ENCODE results near the gene TDRD3.
"Not testable (repeated sequence)": the region's sequence is repeated elsewhere in the genome, so short reads cannot be mapped to it uniquely, and the experiment has no call there.

Gene TDRD3

DNA sequence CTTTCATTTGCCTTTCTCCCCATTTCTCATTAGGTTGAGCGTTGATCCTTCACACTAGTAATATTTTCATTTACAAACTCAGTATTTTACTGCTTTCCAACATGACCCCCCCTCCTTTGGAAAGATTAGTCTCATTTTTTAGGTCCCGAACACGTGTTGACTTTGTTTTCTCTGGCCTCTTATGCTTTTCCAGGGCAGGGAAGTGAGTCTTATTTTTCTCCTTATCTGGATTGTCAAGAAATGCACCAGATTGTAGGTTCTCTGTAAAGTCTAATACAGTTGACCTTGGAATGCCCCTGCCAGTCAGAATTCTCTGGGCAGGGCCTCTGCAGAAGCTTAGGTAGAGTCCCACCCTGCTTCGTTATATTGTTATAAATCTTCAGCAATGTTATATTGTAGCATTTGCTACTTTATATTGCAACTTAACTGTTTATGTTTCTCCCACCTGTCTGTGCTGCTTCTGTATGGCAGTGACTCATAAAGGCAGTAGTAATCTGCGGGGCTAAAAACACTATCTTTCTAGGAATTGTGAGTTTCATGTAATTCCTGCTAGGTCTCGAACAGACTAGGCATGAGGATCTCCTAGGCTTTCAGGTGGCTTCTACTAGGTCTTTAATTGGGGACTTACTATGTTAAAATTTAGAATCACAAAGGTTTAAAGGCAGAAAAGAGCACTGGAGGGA is 2.0 kb downstream of the TDRD3 start:
- peak; percentile 13 for DNase-seq

DNA sequence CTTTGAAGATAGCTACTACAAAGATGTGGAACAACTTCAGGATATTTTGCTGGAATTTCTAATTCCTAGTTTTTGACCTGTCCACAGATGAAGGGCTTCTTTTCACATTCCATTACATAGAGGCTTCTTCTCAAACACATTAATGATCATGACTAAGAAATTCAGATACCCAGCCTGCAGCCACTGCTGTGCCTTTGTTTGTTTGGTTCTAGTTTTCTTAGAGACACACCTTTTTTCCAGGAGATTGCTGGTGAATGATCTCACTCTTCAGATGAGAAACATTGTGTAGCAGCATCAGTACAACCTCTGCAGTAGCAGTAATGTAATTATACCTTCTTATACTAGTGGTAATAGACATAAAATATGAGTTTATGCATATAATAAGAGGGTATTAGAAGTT is 5.0 kb downstream of the TDRD3 start:
- DNase-seq, result no peak

DNA sequence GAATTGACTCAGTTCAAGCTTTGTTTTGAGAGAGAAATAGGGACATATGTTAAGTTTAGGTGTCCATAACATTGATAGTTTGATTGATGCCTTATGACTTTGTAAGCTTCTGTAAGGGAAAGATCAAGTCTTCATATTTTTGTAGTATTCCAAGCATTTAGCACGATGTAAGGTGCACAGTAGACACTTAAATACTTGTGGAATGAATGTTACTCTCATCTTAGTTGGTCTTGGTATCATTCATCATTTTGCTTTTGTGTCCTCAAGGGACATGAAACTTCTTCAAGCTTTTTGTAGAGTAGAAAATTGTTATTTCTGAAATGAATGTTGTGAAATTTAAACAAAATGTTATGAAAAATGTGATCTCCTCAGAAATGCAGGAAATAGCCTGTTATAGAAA is 10.1 kb downstream of the TDRD3 start:
- no peak for DNase-seq

DNA sequence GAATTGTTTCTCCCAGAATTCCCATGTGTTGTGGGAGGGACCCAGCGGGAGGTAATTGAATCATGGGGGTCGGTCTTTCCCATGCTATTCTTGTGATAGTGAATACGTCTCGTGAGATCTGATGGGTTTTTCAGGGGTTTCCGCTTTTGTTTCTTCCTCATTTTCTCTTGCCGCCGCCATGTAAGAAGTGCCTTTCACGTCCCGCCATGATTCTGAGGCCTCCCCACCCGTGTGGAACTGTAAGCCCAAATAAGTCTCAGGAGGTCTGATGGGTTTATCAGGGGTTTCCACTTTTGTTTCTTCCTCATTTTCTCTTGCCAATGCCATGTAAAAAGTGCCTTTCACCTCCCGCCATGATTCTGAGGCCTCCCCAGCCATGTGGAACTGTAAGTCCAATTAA is 10.8 kb downstream of the TDRD3 start:
- not testable (repeated sequence) for DNase-seq

DNA sequence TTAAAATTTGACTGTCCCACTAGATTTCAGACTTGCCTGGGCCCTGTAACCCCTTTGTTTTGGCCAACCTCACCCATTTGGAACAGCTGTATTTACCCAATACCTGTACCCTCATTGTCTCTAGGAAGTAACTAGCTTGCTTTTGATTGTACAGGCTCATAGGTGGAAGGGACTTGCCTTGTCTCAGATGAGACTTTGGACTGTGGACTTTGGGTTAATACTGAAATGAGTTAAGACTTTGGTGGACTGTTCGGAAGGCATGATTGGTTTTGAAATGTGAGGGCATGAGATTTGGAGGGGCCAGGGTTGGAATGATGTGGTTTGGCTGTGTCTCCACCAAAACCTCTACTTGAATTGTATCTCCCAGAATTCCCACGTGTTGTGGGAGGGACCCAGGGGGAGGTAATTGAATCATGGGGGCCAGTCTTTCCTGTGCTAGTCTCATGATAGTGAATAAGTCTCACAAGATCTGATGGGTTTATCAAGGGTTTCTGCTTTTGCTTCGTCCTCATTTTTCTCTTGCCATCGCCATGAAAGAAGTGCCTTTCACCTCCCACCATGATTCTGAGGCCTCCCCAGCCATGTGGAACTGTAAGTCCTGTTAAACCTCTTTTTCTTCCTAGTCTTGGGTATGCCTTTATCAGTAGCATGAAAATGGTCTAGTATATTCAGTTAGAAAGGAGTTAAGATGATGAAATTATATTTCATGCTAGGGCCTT is 12.7 kb downstream of the TDRD3 start:
- DNase-seq, result not testable (repeated sequence)

DNA sequence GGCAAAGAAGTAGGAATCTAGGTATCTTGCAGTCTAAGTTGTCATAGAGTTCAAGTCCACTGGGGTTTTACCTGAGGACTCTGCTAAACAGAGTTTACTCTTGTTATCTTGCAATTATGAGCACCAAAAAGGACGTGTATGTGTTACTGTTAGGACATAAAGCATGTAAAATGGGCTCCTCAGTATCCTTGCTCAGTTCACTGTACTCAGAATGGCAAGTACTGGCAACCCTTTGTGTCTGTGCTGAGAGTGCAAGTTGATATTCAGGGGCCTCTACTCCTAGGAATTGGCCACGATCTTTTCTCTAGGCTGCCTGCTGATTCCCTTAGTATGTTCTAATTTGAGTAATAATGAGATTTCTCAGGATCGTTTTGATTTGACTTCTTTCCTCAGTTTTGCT is 13.3 kb downstream of the TDRD3 start:
- DNase-seq, result no peak

DNA sequence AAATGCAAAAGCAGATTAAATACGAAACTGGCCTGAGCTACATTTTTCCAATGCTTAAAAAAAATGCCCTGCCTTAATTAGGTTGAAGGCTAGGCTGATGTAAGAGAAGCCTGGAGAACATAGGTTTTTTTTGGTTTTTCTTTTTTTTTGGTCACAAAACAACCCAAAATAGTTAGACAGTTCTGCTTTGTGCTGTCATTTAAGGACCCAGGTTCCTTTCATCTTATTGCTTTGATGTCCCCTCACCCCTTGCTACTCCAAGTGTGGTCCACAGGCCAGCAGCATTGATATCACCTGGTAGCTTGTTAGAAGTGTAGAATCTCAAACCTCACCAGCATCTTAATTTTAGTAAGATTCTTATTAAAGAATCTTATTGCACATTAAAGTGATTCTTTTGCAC is 14.4 kb downstream of the TDRD3 start:
- DNase-seq, result no peak

DNA sequence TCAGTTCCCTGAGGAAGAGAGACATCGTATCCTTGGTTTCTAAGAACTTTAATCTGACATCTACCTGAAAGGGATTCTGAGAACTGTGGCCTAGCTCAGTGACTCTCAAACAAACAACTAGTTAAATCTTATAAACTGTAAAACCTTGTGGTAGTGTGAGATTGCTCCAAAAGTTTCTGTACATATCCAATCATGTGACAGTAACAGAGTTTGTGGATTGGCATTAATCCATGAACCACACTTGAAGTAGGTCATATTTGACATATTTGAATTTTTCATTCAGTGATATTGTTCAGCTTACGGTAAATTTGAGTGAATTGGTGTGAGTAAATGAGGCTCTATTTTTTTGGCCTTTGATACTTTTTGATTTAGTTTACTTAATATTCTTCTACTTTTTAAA is 15.0 kb downstream of the TDRD3 start:
- DNase-seq, result no peak

DNA sequence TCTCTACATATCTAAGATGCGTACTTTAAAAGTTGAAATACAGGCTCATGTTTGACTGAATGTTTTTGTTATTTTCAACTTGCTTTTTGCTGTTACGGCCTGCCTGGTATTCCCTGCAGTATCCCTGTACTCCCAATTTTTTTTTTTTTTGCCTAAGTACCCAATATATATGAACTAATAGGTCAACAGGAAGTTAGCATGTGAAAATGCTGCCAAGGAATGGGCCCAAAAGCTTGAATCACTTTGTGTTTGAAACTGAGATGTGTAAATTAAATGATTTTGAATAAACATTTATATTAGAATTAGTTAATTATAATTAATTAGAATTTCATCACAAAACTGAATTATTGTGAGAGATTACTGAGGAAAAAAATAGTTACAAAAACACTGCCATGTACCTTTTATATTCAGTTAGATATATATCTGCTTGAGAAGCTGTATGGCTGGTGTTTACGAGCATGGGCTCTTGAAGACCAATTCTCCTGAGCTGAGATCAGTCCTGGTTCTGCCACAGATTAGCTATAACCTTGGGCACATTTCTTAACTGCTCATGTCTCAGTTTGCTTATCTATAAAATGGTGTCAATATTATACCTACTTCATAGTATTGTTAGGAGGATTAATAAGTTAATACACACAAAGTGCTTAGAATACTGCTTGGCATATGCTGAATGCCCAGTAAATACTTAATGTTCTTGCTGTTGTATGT is 16.0 kb downstream of the TDRD3 start:
- DNase-seq, result no peak

DNA sequence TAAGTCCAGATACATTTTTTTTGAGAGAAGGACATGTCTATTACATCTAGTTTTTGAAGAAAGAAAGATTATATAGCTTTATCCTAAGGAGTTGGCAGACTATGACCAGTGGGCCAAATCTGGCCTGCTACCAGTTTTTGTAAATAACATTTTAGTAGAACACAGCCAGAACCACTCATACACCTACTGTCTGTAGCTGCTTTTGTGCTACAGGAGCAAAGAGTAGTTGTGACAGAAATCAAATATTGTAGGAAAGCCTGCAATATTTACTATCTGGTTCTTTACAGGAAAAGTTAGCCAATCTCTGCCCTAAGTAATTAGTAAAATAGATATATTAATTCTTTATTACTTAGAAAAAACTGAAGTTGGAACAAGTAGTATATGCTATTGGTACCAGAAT is 17.2 kb downstream of the TDRD3 start:
- no peak for DNase-seq

DNA sequence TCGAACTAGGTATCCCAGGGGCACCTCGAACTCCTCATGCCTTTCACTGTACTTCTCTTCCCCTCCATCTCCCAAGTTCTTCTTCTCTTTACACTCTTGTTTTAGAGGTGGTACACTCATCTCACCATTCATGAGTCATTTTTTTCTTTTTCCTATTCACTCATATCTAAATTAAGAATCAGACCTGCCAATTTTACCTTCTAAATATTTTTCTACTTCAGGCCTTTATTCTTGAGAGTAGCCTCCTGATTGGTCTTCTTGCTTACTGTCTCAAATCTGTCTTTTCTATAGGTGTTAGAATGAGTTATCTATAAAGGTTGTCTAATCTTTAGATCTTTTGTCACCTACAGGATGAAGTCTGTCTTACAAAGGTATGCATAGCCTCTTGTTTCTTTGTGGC is 20.7 kb downstream of the TDRD3 start:
- DNase-seq, result no peak

DNA sequence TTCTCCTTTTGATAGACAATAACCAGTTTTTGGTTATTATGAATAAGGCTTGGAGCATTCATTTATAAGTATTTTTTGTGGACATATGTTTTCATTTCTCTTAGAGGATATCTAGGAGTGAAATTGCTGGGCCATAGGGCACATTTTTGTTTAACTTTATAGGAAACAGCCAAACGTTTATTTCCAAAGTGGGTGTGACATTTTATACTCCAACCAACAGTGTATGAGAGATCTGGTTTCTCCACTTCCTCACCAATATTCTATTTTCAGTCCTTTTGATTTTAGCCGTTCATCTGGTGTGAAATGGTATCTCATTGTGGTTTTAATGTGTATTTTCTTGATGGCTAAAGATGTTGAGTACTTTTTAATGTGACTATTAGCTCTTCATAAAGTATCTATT is 21.9 kb downstream of the TDRD3 start:
- no peak for DNase-seq

DNA sequence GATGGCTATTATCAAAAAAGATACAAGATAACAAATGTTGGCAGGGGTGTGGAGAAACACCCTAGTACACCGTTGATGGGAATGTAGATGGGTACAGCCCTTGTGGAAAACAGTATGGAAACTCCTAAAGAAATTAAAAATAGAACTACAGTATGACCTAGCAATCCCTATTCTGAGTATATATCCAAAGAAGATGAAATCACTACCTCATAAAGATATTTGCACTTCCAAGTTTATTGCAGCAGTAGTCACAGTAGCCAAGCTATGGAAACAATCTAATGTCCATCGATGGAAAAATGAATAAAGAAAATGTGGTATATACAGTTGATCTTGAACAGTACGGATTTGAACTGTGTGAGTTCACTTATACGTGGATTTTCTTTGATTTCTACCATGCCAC is 28.3 kb downstream of the TDRD3 start:
- DNase-seq, result no peak

DNA sequence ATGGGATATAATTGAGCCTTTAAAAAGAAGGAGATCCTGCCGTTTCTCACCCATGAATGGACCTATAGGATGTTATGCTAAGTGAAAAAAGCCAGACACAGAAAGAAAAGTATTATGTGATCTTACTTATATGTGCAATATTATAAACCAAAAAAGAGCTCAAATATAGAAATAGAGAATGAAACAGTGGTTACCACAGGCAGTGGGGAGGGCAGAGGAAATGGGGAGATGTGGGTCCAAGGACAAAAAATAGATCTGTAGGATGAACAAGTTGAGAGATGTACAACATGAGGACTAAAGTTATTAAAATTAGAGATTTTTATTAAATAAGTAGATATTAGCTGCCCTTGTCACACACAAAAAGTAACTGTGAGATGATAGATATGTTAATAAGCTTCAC is 29.1 kb downstream of the TDRD3 start:
- no peak for DNase-seq

DNA sequence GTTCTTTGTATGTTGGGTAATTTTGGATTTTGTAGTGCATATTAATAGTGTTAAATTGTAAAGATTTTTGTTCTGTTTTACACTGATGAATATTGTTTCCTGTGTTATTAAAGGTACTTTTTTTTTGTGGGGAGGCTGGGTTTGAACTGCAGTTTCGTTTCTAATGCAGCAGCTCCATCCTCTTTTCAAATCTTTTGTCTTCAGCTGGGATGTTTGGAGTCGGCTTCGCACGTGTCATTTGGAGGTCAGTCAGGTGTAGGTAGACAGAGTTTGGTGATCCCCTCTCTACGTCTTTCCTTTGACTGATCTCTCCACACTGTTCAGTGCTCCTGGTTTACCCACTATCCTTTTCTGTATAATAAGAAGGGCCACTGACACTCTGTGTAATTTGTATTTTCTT is 30.3 kb downstream of the TDRD3 start:
- no peak for DNase-seq

DNA sequence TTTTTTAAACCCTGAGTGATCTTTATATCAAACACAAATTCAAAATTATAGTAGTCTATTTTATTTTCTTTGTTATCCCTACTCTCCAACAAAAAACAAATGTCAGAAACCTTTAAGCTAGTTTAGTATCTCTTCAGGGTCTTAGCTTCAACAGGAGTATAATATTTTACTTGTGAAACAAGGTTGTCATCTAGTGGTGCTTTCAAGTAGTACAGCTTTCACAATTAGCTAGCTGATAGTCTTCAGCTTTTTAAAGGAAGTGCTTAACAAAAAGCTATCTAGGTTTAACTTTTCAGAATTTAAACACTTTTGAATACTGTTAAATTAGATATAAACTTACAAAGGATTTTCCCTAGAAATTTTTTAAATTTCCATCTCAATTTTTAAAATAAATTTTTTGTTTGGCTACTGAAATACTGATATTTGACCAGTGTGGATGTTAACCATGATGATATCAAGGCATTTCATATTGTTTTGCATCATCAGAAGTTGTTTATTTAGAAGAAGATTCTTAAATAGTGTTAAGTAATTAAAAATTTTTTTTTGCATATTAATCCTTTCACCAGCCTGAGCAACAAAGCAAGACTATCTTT is 34.2 kb downstream of the TDRD3 start:
- DNase-seq, result peak; percentile 67

DNA sequence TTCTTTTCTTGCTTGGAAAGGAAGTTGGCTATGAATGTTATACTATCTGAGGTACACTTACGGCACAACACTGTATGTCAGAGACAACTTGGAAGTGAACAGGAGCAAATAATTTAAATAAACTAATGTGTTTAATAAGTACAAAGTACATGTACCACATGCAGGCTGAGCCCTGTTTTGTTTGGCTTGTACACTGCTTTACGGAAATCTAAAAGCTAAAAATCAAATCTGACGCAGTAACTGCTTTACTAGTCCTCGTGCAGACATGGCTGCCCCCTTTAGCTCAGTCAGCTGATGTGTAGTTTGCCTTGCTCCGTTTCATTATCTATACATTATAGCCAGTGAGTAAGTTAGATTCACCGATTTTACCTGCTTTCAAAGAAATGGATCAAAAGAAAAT is 36.5 kb downstream of the TDRD3 start:
- no peak for DNase-seq

DNA sequence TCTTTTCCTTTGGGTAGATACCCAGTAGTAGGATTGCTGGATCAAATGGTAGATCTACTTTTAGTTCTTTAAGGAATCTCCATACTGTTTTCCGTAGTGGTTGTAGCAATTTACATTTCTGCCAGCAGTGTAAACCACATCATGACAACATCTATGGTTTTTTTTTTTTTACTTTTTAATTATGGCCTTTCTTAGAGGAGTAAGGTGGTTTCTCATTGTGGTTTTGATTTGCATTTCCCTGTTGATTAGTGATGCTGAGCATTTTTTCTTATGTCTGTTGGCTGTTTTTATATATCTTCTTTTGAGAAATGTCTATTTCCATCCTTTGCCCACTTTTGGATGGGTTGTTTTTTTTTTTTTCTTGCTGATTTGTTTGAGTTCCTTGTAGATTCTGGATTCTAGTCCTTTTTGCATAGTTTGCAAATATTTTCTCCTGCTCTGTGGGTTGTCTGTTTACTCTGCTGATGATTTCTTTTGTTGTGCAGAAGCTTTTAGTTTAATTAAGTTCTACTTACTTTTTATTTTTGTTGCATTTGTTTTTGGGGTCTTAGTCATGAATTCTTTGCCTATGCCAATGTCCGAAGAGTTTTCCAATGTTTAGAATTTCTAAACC is 38.8 kb downstream of the TDRD3 start:
- DNase-seq, result no peak

DNA sequence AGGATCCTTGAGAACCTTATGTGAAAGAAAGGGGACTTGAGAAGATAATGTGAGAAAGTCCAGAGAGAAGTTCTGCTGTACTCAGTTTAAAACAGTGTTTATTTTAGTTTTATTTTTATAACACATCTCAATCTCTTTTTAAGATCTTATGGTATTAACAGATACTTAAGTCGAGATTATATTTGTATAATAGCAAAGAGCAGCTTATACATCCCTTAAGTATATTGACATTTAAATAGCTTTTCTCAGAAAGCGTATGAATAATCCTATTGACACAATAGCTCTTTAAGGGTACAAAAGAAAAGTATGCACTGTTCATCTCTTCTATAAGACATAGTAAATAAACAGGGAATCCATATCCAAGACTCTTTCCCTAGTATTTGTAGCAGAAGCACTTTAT is 42.2 kb downstream of the TDRD3 start:
- no peak for DNase-seq

DNA sequence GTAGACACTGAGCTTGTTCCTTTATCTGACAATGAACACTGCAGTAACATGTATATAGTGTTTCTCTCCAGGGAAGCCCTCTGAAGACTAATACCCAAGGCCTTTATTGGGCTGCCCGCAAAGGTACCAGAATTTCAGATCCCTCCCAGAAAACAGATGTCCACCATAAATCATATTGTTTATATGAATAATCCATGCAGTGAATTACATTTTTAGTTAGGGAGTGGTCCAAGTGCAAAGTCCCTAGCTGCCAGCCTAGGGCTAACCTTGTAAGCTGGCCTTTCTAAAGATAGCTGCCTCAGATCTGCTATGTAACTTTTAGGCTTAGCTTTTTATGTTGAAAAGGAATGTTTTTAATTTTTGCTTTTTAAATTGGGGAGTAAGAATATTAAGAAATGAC is 44.7 kb downstream of the TDRD3 start:
- no peak for DNase-seq

DNA sequence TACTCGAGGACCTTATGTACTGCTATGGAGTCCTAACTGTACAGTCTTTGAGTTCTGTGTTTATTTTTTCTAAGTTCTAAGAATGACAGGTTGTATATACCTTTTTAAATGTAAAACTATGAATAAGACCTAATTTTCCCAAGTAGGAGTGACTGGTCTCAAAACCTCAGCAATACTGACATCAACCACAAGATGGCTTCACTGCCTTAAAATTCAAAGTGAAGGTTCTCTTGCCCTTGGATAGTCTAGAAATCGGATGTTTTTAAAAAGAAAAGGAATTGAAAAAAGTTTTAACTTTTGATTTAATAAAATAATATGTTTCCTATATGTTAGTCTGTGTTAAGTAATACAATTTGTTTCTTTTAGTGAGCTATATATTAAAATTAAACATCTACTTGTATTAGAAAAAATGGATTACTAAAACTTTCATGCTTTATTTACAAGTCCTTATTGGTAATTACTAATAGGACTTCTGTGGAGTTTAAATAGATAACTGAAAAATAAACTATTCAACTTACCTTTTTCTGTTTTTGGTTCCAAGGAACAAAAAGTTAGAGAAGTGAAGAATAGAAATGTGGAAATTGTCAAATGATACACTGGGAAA is 52.0 kb downstream of the TDRD3 start:
- peak; percentile 26 for DNase-seq

DNA sequence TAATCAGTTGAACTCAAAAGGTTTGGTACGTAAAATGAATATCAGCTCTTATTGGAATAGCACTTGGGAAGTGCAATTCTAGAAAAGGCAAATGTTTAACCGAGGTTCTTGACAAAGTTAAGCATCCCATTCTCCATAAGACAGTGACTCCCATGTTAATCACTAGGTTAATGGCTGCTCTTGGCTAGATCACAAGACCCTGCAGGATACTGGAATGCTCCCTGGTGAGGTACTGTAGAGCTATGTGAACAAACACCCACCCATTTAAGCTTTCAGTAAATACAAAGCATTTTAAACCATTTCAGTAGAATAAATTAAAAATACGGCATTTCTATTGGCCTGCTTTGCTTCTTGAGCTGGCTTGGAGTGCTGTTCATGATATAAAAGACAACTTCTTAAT is 56.5 kb downstream of the TDRD3 start:
- DNase-seq, result no peak

DNA sequence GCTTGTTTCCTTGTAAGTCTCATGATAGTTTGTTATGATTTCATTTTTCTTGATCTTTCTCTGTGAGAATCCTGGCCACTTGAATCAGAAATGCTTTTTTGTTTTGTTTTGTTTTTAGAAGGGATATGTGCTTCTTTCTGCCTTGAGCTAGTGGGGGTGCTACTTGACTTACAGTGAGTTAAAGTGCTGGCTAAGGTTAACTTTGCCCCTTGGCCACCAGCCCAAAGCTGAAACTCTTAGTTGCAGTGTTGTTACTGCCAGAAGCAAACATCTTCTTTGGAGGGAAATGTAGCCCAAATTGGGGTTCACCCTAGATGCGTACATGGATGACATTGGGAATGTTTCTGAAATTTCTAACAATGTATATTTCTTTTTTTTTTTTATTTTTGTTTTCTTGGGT is 57.4 kb downstream of the TDRD3 start:
- DNase-seq, result no peak

All from MV-4-11 (cell line).